Peyer's patch (tissue), 4 donors: Measurements from ENCODE around the gene TLL1.

Experiments used
- POLR2A ChIP-seq, 2 donors: fragments of 450-650 bp; IDR thresholded peaks; one replicate each; pipeline ENCODE4 v1.5.1; 2017; ENCODE audit warnings: antibody characterized with exemption in 2 of 2, mild to moderate bottlenecking in 2 of 2, moderate library complexity in 2 of 2
- TF ChIP-seq, protein P1 (sequence below), 6 experiments: fragments of 450-650 bp in 4 of 6; fragments of 200-600 bp in 2 of 6; sonication (generic) in 1 of 6; IDR thresholded peaks; one replicate each; pipeline ENCODE4 v1.5.1; 2017 to 2019; ENCODE audit warnings: antibody characterized with exemption in 6 of 6, mild to moderate bottlenecking in 3 of 6, moderate library complexity in 1 of 6

DNA sequence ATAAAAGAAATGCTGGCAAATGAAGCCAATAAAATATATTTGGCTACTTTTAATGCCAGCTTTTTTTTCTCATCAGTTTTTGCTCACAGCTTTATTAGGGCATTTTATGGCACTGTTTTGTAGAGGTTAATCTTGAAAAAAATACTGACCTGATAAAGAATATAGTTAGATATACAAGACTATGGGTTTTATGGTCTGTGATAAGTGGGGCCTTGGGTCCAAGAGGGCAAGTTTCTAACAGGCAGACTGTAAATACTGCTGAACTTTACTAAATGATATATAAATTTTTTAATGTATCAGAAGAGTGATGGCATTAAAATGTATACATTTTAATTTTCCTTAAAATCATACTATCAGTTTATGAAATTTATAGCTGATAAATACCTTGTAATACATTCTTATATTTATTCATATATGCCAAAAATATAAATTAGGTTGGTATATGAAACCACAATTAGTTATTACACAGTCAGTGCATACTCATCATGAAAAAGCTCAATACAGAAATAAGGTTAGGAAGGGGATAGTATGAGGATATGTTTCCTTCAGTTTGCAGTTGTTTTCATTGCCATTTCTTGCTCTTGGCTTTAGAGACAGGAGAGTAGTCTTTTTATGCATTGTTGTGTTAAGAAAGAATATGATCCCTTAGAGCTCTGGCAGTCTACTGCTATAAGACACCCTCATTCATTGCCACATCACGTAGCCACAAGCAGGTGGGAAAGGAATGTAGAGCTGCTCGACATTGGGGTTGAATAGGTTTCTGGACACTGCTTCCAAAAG, 146.6 kb downstream of the TLL1 start:
- TF ChIP-seq, protein P1, sequence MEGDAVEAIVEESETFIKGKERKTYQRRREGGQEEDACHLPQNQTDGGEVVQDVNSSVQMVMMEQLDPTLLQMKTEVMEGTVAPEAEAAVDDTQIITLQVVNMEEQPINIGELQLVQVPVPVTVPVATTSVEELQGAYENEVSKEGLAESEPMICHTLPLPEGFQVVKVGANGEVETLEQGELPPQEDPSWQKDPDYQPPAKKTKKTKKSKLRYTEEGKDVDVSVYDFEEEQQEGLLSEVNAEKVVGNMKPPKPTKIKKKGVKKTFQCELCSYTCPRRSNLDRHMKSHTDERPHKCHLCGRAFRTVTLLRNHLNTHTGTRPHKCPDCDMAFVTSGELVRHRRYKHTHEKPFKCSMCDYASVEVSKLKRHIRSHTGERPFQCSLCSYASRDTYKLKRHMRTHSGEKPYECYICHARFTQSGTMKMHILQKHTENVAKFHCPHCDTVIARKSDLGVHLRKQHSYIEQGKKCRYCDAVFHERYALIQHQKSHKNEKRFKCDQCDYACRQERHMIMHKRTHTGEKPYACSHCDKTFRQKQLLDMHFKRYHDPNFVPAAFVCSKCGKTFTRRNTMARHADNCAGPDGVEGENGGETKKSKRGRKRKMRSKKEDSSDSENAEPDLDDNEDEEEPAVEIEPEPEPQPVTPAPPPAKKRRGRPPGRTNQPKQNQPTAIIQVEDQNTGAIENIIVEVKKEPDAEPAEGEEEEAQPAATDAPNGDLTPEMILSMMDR (IDR thresholded peaks at IDR 0.05): no peak
- no peak for TF ChIP-seq POLR2A (IDR thresholded peaks at IDR 0.05)
